Activated CD4-positive, CD25-positive, alpha-beta regulatory T cell (primary cell): ENCODE measurements around the gene KLHL18.
"Not testable (repeated sequence)": the region's sequence is repeated elsewhere in the genome, so short reads cannot be mapped to it uniquely, and the experiment has no call there.

Experiments used
- DNase-seq, 4 experiments: peaks; one replicate each; lab custom pipeline; 2025; lab: John Stamatoyannopoulos, UW

KLHL18 gene

DNA sequence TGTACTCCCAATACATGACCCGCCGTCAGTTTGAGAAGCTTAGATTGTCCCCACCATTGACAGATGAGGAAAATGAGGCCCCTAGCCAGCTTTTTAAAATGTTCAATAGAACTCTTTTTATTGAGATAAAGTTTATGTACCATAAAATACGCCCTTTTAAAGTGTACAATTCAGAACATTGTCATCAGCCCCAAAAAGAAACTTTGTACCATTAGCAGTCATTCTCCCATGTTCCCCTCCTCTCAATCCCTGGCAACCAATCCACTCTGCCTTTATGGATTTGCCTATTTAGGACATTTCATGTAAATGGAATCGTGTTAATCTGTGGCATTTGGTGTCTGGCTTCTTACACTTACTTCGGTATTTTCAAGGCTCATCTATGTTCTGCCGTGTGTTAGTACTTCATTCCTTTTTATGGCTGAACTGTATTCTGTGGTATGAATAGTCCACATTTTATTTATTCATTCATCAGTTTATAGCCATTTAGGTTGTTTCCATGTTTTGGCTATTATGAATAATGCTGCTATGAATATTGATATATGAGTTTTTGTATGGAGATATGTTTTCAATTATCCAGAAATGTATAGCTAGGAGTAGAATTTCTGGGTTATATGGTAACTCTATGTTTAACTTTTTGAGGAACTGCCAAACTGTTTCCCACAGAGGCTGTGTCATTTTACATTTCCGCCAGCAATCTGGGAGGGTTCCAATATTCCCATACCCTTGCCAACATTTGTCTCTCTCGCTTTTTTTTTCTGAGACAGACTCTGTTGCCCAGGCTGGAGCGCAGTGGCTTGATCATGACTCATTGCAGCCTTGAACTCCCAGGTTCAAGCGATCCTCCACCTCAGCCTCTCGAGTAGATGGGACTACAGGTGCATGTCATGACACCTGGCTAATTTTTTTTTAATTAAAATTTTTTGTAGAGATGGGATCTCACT is 82.7 kb downstream of the KLHL18 start:
- no peak for DNase-seq

DNA sequence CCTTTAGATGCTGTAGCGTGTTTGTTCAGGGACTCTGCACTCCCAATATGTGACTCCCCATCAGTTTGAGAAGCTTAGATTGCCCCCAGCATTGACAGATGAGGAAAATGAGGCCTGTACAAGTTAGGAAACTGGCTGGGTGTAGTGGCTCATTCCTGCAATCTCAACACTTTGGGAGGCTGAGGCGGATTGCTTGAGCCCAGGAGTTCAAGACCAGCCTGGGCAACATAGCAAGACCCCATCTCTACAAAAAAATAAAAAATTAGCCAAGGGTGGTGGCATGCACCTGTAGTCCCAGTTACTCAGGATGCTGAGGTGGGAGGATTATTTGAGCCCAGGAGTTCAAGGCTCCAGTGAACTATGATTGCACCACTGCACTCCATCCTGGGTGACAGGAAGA is 84.1 kb downstream of the KLHL18 start:
- no peak for DNase-seq

GRCh38 chr3:47367631-47368030 is 84.9 kb downstream of the KLHL18 start:
- no peak for DNase-seq

DNA sequence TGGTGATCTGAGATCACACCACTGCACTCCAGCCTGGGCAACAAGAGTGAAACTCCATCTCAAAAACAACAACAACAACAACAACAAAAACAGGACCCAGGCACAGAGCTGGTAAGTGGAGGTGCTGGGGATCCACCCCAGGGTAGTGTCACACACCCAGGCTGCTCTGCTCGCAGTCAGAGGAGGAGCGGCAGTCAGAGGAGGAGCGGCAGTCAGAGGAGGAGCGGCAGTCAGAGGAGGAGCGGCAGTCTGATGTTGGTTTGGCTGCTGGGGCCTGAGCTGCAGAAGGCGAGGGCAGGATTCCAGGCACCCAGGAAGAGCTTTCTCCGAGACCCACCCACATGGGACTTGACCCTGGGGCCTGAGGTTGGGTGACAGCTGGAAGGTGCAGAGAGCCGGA is 87.3 kb downstream of the KLHL18 start:
- DNase-seq, result not testable (repeated sequence)

DNA sequence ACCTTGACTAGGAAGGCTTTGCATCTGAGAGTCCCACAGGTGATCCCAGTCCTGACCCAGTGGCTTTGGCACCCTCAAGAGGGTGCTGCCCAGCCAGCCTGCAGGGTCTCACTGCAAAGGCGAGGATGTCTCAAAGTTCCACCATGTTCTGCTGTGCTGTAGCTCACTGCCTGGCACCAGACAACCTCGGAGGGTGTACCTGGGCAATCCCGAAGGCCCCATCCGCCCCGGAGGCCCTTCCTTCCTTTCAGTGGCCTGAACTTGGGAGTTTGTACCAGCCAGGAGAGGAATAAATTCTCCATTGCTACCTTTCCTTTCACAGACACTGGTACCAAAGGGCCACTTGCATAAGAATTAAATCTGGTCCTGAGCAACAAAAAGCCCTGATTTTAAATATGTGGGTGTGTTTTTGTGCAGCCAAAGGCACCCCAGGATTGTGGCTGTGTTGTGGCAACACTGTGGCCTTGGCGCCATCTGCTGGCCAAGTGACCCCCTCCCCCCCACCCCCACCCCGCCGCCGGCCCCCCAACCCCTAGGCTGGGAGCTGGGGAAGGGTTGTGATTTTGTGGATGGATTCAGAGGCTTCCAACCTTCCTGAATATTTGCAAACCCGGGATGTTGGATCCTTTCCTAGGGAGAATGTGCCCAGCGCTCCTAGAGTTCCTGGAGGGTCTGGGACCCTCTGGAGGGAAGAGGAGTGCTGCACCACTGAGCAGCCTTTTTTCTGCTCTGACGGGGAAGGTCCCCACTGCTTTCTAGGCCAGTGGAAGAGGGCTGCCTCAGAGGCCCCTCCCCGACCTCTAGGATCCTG is 88.3 kb downstream of the KLHL18 start:
- peak in 3 of 4 experiments; percentile 3 to 7 (median 7) for DNase-seq

- DNase-seq, result no peak
Measured at GRCh38 chr3:47374587-47374986, 91.8 kb downstream of the KLHL18 start.

GRCh38 chr3:47376393-47376792 is 93.6 kb downstream of the KLHL18 start:
- DNase-seq, result no peak

DNA sequence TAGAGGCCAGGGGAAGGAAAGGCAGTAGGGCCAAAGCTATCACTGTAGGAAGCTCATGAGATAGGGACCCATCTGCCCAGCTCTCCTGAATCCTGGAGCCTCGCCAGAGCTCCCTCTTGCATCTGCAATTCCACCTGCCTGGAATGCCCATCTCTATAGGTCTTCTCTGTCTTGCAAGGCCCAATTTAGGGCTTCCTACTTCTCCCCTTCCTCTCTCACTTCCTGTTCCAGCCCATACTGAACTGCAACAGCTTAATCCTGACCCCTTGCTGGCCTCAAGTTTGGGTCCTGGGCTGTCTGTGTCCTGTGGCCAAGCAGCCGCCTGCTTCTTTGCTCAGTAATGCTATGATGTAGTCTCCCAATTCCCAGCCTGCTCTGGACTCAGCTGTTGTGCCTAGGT is 94.4 kb downstream of the KLHL18 start:
- no peak for DNase-seq

DNA sequence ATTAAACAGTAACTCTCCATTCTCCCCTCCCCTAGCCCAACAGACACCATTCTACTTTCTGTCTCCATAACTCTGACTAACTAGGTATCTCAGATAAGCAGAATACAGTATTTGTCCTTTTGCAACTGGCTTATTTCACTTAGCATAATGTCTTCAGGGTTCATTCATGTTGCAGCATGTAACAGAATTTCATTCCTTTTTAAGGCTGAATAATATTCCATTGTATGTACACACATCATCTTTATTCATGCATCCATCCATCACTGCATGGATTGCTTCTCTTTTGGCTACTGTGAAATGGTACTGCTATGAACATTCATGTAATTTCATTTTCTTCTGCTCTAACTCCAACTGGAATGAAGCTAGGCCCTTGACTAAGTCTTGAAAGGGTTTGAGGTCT is 96.1 kb downstream of the KLHL18 start:
- DNase-seq, result no peak

DNA sequence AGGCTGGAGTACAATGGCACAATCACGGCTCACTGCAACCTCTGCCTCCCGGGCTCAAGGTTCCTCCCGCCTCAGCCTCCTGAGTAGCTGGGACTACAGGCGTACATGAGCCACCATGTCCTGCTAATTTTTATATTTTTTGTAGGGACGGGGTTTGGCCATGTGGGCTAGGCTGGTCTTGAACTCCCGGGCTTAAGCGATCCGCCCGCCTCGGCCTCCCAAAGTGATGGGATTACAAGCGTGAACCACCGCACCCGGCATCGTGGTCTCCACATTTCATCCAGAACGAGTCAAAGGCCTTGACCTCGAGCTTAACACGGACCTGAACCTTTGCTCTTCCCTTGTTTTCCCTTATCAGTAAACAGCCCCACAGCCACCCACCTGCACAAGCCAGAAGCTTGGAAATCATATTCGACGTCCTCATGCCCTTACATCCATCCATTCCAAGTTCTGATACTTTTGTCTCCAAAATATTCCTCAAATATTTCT is 96.7 kb downstream of the KLHL18 start:
- DNase-seq, result no peak

DNA sequence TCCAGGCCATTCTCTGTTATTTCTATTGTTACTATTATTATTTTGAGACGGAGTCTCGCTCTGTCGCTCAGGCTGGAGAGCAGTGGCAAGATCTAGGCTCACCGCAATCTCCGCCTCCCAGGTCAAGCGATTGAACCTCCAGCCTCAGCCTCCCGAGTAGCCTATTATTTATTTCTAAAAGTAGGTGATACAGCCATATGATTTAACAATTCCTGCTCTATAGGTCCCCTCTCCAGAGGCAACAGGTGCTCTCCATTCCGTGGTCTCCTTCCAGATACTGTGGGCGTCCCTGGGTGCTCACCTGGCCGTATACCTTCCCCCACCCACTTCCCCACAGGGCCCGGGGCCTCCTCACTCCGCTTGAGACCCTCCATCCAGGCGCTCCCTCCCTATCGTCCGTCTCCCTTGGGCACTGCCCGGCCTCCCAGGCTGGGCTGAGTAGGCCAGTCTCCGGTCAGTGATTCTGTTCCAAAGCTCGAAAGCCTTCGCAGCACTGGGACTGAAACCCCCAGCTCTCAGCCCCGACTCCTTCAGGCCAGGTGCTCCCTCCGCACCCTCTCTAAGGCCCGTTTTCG is 97.4 kb downstream of the KLHL18 start:
- DNase-seq, result no peak

GRCh38 chr3:47380601-47381316 is 98.0 kb downstream of the KLHL18 start, which contains the start of gene PTPN23:
TSS of gene PTPN23 (plus strand) at chr3:47381021. CDS start at chr3:47381097, 76 bp downstream.
- peak; percentile 91 to 97 (median 95) for DNase-seq

DNA sequence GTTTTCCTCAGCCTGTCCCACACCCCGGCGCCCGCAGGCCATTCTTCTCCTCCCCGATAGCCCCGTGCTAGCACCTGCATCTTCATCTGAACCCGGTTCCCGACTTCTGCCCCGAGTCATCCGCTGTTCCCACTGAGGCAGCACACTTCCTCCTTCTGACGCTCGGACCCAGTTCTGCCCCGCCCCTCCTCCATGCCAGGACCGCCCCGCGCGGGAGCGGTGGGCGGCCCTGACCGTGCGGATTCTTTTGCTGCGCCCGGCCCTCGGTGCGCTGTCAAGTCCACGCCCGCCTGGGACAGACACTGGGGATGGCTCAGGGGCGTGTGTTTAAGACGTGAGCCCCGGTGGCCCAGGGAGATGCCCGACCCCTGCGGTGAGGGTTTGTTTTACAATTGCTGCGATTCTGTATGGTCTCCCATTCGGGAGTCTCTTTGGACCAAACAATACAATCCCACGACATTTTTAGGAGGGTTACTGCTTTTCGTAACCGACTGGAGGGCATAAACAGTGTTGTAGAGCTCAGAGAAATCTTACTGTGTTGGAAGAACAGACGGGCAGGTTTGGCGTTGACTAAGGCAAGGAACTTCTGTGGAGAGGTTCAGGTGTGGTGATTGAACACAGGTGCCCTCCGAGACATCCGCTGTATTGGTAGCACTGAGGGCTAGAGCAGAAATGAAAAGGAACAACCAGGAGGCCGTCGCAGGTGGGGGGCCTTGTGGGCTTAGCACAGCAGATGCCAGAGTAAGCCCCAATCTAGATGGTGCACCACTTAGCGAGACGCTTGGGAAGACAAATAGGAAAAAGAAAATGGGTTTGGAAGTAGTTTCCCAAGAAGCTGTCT is 98.8 kb downstream of the KLHL18 start:
- DNase-seq, result peak; percentile 33 to 49 (median 38)

DNA sequence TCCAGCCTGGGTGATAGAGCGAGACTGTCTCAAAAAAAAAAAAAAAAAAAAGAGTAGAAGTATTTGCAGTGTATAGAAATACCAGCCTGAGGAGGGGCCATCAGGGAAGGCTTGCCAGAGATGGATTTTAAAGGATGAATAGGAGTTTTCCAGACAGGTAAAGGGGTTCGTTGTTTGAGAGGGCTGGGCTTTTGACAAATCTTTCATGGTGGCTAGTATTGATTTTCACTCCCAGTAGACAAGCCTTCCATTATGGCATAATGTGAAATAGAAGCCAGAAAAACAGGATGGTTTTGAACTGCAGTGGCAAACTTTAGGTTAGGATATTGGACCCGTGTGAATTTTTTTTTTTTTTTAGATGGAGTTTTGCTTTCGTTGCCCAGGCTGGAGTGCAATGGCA is 101.7 kb downstream of the KLHL18 start:
- no peak for DNase-seq

DNA sequence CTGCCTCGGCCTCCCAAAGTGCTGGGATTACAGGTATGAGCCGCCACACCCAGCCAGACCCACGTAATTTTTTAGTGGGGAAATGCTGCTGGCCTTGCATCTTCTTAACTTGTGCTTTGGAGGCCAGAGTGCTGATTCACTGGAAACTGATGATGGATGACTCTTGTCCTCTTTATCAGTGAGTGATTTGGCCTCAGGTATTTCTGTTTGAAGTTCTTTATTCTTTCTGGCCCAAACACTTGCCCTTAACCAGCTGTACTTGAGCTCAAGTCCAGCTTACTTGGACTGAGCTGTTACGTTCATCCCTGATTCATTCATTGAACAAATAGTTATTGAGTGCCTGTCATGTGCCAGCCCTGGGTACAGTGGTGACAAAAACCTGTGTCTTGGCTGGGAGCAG is 102.3 kb downstream of the KLHL18 start:
- no peak for DNase-seq

GRCh38 chr3:47385796-47386195 is 103.1 kb downstream of the KLHL18 start:
- no peak for DNase-seq

DNA sequence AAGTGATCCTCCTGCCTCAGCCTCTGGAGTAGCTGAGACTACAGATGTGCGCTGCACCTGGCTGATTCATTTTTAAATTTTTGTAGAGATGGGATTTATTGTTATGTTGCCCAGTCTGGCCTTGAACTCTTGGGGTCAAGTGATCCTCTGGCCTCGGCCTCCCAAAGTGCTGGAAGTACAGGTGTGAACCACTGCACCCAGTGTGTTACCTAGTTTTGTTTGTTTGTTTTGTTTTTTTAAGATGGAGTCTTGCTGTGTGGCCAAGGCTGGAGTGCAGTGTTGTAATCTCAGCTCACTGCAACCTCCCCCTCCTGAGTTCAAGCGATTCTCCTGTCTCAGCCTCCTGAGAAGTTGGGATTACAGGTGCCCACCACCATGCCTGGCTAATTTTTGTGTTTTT is 110.2 kb downstream of the KLHL18 start:
- DNase-seq, result no peak

DNA sequence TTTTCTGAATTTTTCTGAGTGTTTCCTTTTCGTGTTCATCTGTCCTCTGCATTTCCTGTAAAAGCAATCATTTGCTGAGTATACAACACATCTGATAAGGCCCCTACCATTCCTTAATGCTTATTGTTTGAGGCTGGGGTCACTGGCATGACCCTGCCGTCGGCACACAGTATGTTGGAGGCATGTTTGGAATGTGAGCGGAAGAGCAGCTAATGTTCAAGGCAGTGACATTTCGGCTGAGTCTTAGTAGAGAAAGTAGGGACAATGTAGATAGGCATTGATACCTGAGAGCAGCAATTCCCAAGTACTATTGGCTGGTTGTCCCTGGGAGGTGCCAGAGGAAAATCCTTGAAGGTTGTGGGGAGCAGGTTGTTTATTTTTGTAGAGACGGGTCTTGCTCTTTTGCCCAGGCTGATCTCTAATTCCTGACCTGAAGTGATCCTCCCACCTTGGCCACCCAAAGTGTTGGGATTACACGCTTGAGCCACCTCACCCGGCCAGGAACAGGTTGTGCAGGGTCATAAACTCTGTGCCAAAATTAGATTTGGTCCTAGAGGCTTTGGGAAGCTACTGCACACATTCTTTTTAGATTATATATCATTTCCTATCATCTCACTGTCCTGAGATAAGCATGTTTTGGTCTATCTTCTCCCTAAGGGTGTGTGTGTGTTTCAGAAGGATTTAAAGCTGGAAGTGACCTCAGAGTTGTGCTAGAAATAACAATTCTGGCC is 111.6 kb downstream of the KLHL18 start:
- DNase-seq, result no peak

DNA sequence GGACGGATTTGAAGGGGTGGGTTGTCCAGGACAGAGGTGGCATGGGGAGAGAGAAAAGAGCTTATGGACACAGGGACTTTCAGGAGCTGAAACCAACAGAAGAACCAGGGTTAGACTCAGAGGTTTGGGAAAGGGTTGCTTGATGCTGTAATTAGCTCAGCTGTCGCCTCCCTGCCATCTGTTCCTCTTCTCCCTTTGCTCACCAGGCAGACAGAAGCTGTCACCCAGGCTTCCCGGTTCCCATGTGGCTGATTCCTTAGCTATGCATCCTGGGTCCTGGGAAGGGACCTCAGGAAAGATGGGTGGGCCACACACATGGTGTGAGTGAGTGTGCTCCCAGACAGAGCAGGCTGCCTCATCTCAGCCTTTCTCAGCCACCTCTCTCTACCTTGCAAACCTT is 112.1 kb downstream of the KLHL18 start:
- no peak for DNase-seq
